Activated CD8-positive, alpha-beta memory T cell treated with anti-CD3 and anti-CD28 coated beads, Interleukin-2, amount 10 ng/mL, durations not matched to agents 7 days and 5 days (primary cell): ENCODE data around the gene KLHL36. TPM values are rescaled to one million over a fixed set of nuclear protein-coding genes. Genes with fewer than 3 reads are reported as not detected.

Experiments used
- ATAC-seq: fragments of 150-1000 bp; cut with Tn5 transposase; one replicate; pipeline ENCODE4 v1.10.0; 2021; ENCODE audit warnings: moderate library complexity
- CTCF ChIA-PET: fragments of 350-600 bp; sonication (Branson Sonifier 250); formaldehyde crosslinking; loops from one replicate; lab custom pipeline; 2021; ENCODE audit warnings: antibody characterized with exemption; lab: Charles Lee
- DNase-seq: peaks from one replicate; pipeline ENCODE4 v3.0.0-alpha.2; 2020
- H3K27ac Mint-ChIP-seq: one replicate; pipeline ENCODE4 v1.8.0; 2021; ENCODE audit warnings: mild to moderate bottlenecking, mixed read lengths
- H3K27me3 Mint-ChIP-seq: one replicate; pipeline ENCODE4 v1.8.0; 2021; ENCODE audit warnings: mixed read lengths
- H3K36me3 Mint-ChIP-seq: one replicate; pipeline ENCODE4 v1.8.0; 2021; ENCODE audit warnings: mild to moderate bottlenecking, mixed read lengths
- H3K4me1 Mint-ChIP-seq: one replicate; pipeline ENCODE4 v1.8.0; 2021; ENCODE audit warnings: mixed read lengths
- H3K4me3 Mint-ChIP-seq: one replicate; pipeline ENCODE4 v1.8.0; 2021; ENCODE audit warnings: mild to moderate bottlenecking, moderate library complexity, mixed read lengths
- H3K9me3 Mint-ChIP-seq: one replicate; pipeline ENCODE4 v1.8.0; 2022; ENCODE audit warnings: low read depth, mixed read lengths
- total RNA-seq, 2 experiments: library from RNA; stranded (reverse); gene quantifications; one replicate each; pipeline ENCODE4 v1.2.3, GENCODE V29; 2021

The KLHL36 gene
- total RNA-seq, 2 experiments from 2014 or later = 38.5 to 44.9 TPM

DNA sequence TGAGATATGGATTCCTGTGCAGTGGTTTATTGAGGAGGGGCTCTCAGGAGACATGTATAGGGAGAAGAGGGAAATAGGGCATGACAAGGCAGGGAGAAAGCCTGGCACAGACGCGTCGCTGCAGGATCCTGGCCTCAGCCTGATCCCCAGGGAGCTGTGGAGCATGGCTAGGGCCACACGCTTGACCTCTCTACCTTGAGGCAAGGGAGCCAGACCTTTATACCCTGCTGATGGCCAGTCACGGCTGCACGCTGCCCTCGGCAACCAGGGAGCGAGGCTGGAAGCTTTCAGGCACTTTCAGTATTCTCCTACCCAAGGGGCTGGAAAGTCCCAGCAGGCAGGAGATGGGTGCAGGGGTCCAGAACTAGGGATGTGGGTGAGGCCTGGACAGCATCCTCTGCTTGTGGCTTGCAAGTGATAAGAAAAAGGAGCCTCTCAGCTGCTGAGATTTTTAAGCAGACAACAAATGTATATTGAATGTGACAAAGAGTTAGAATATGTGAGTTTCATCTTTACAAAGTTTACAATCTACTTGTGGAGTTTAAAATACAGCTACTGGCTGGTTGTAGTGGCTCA, 10.0 kb upstream of the KLHL36 start:
- no peak overlapping the region for H3K4me3 Mint-ChIP-seq
- peaks cover 1% of the 10 kb centered on the region for H3K36me3 Mint-ChIP-seq
- DNase-seq (no peak), ATAC-seq (no peak)
- H3K9me3 Mint-ChIP-seq = no peaks in the 10 kb centered on the region
- H3K4me1 Mint-ChIP-seq = peaks cover 35% of the 10 kb centered on the region
- peaks cover 27% of the 10 kb centered on the region for H3K27me3 Mint-ChIP-seq
- no peak overlapping the region for H3K27ac Mint-ChIP-seq
- CTCF ChIA-PET = interaction anchor here (0.9 to 1.5 kb wide), 7 partner anchors 8 to 87 kb away, joined by 3 to 4 read pairs (median 3); partner anchors contain the start of gene KLHL36

DNA sequence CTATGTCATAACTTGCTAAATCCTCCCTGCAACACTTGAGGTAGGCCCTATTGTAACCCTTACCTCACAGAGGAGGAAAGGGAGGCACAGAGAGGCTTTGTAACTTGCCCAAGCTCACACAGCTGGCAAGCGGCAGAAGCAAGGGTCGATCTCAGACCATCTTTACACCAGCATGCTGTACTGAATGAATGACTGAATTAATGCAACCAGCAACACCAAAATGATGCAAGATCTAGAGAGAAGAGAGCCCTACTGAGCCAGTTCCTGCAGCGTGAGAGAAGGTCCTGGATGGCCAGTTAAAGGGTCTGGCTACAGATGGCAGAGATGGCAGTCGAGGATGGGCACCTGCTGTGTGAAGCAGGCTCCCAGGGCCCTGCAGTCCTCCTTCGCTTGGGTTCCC, 8.2 kb upstream of the KLHL36 start:
- DNase-seq (no peak), ATAC-seq (no peak)
- peaks cover 22% of the 10 kb centered on the region for H3K27me3 Mint-ChIP-seq
- no peaks in the 10 kb centered on the region for H3K9me3 Mint-ChIP-seq
- H3K27ac Mint-ChIP-seq = no peak overlapping the region
- CTCF ChIA-PET = no interaction called here
- H3K36me3 Mint-ChIP-seq = peaks cover 1% of the 10 kb centered on the region
- peaks cover 35% of the 10 kb centered on the region for H3K4me1 Mint-ChIP-seq
- no peak overlapping the region for H3K4me3 Mint-ChIP-seq

GRCh38 chr16:84641643-84642358, 6.5 kb upstream of the KLHL36 start:
- H3K4me3 Mint-ChIP-seq = no peak overlapping the region
- no peak for ATAC-seq
- CTCF ChIA-PET = interaction anchor here (0.7 to 2.7 kb wide), 5 partner anchors 12 to 97 kb away, joined by 3 to 10 read pairs (median 4); no protein-coding TSS in a partner anchor
- DNase-seq = no peak
- no peaks in the 10 kb centered on the region for H3K9me3 Mint-ChIP-seq
- no peak overlapping the region for H3K27ac Mint-ChIP-seq
- H3K36me3 Mint-ChIP-seq = peaks cover 1% of the 10 kb centered on the region
- H3K4me1 Mint-ChIP-seq = peaks cover 35% of the 10 kb centered on the region
- H3K27me3 Mint-ChIP-seq = peaks cover 27% of the 10 kb centered on the region

- ATAC-seq (no peak), DNase-seq (no peak)
- H3K36me3 Mint-ChIP-seq = peaks cover 1% of the 10 kb centered on the region
- H3K4me3 Mint-ChIP-seq = no peak overlapping the region
- CTCF ChIA-PET = interaction anchor here (2.7 kb wide), 1 partner anchor 20 kb away, joined by 10 read pairs; no protein-coding TSS in a partner anchor
- H3K9me3 Mint-ChIP-seq = no peaks in the 10 kb centered on the region
- no peak overlapping the region for H3K27ac Mint-ChIP-seq
- H3K4me1 Mint-ChIP-seq = peaks cover 35% of the 10 kb centered on the region
- peaks cover 29% of the 10 kb centered on the region for H3K27me3 Mint-ChIP-seq
Measured at GRCh38 chr16:84643180-84643583, 5.1 kb upstream of the KLHL36 start.

GRCh38 chr16:84643674-84644073, 4.6 kb upstream of the KLHL36 start:
- ATAC-seq (no peak), DNase-seq (no peak)
- no peak overlapping the region for H3K4me3 Mint-ChIP-seq
- CTCF ChIA-PET = interaction anchor here (2.7 kb wide), 2 partner anchors 21 kb away, joined by 10 read pairs; no protein-coding TSS in a partner anchor
- no peak overlapping the region for H3K27ac Mint-ChIP-seq
- H3K4me1 Mint-ChIP-seq = peaks cover 30% of the 10 kb centered on the region
- H3K36me3 Mint-ChIP-seq = peaks cover 1% of the 10 kb centered on the region
- no peaks in the 10 kb centered on the region for H3K9me3 Mint-ChIP-seq
- peaks cover 29% of the 10 kb centered on the region for H3K27me3 Mint-ChIP-seq

- Mint-ChIP-seq H3K27ac (peak overlapping the region; percentile 64), H3K9me3 (no peaks in the 10 kb centered on the region), H3K4me3 (peak overlapping the region; percentile 69), H3K4me1 (peaks cover 36% of the 10 kb centered on the region), H3K27me3 (peaks cover 25% of the 10 kb centered on the region), H3K36me3 (peaks cover 27% of the 10 kb centered on the region)
- DNase-seq (peak; percentile 61), ATAC-seq (peak; percentile 69)
- CTCF ChIA-PET = interaction anchor here (1.2 to 2.8 kb wide), 8 partner anchors 10 to 304 kb away, joined by 3 to 16 read pairs (median 4); no protein-coding TSS in a partner anchor
Measured at GRCh38 chr16:84648595-84649510, 542 bp downstream of the KLHL36 start.

GRCh38 chr16:84649511-84649861, 1.2 kb downstream of the KLHL36 start:
- Mint-ChIP-seq H3K4me1 (peaks cover 36% of the 10 kb centered on the region), H3K4me3 (peak overlapping the region; percentile 69), H3K9me3 (no peaks in the 10 kb centered on the region), H3K36me3 (peaks cover 27% of the 10 kb centered on the region), H3K27me3 (peaks cover 20% of the 10 kb centered on the region), H3K27ac (peak overlapping the region; percentile 64)
- CTCF ChIA-PET = interaction anchor here (1.2 to 2.8 kb wide), 4 partner anchors 23 to 143 kb away, joined by 4 to 16 read pairs (median 8); no protein-coding TSS in a partner anchor
- no peak for DNase-seq
- ATAC-seq = no peak

- H3K27me3 Mint-ChIP-seq = peaks cover 16% of the 10 kb centered on the region
- CTCF ChIA-PET = interaction anchor here (1.0 to 1.6 kb wide), 3 partner anchors 28 to 144 kb away, joined by 4 to 6 read pairs (median 4); no protein-coding TSS in a partner anchor
- DNase-seq (no peak), ATAC-seq (no peak)
- H3K4me3 Mint-ChIP-seq = peak overlapping the region; percentile 8
- no peak overlapping the region for H3K27ac Mint-ChIP-seq
- H3K36me3 Mint-ChIP-seq = peaks cover 27% of the 10 kb centered on the region
- H3K9me3 Mint-ChIP-seq = no peaks in the 10 kb centered on the region
- peaks cover 41% of the 10 kb centered on the region for H3K4me1 Mint-ChIP-seq
Measured at GRCh38 chr16:84650062-84650991, 2.0 kb downstream of the KLHL36 start.

DNA sequence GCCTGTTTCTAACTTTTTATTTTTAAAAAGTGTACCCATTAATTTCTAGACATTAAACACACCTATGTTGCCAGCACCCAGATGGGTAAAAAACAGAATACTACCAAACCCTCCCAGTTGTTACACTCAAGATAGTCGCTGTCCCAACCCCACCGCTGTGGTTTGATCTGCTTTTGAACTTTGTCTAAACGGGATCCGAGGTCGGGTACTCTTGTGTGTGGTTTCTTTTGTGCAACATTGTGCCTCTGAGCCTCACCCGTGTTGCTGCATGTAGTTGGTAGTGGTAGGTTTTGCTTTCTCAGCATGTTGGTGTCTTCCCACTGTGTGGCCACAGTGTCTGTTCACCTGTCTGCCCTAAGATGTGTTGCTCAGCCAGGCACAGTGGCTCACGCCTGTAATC, 4.3 kb downstream of the KLHL36 start:
- CTCF ChIA-PET = interaction anchor here (0.7 to 1.6 kb wide), 5 partner anchors 10 to 159 kb away, joined by 3 to 5 read pairs (median 3); no protein-coding TSS in a partner anchor

GRCh38 chr16:84654238-84654637, 5.9 kb downstream of the KLHL36 start:
- H3K27me3 Mint-ChIP-seq = no peaks in the 10 kb centered on the region
- peaks cover 51% of the 10 kb centered on the region for H3K36me3 Mint-ChIP-seq
- peaks cover 67% of the 10 kb centered on the region for H3K4me1 Mint-ChIP-seq
- CTCF ChIA-PET = interaction anchor here (1.6 kb wide), 1 partner anchor 18 kb away, joined by 5 read pairs; no protein-coding TSS in a partner anchor
- no peak overlapping the region for H3K27ac Mint-ChIP-seq
- no peak overlapping the region for H3K4me3 Mint-ChIP-seq
- DNase-seq = no peak
- no peak for ATAC-seq
- H3K9me3 Mint-ChIP-seq = no peaks in the 10 kb centered on the region

More for the DNA sequence above, 4.3 kb downstream of the KLHL36 start:
- peaks cover 38% of the 10 kb centered on the region for H3K36me3 Mint-ChIP-seq
- DNase-seq (peak; percentile 55), ATAC-seq (no peak)
- peaks cover 2% of the 10 kb centered on the region for H3K27me3 Mint-ChIP-seq
- H3K4me1 Mint-ChIP-seq = peaks cover 58% of the 10 kb centered on the region
- no peaks in the 10 kb centered on the region for H3K9me3 Mint-ChIP-seq
- no peak overlapping the region for H3K27ac Mint-ChIP-seq
- no peak overlapping the region for H3K4me3 Mint-ChIP-seq

- peaks cover 54% of the 10 kb centered on the region for H3K36me3 Mint-ChIP-seq
- CTCF ChIA-PET = interaction anchor here (0.7 kb wide), 1 partner anchor 9 kb away, joined by 3 read pairs; no protein-coding TSS in a partner anchor
- ATAC-seq = no peak
- H3K4me1 Mint-ChIP-seq = peaks cover 61% of the 10 kb centered on the region
- no peak for DNase-seq
- H3K27me3 Mint-ChIP-seq = no peaks in the 10 kb centered on the region
- no peak overlapping the region for H3K4me3 Mint-ChIP-seq
- H3K27ac Mint-ChIP-seq = no peak overlapping the region
- no peaks in the 10 kb centered on the region for H3K9me3 Mint-ChIP-seq
Measured at GRCh38 chr16:84654998-84655397, 6.7 kb downstream of the KLHL36 start.

DNA sequence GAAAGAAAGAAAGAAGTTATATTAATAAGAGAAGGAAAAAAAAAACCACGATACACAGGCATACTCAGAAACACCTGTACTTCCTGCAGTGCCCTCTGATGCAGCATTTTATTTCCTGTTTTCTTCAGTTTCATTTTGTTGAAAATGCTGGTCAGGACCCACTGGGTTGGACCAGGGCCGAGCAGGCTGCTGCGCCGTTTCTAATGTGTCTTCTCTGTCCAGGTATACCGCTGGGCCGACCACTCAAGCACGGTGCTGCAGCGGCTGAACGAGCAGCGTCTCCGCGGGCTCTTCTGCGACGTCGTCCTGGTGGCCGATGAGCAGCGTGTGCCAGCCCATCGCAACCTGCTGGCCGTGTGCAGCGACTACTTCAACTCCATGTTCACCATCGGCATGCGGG, 8.3 kb downstream of the KLHL36 start:
- Mint-ChIP-seq H3K4me3 (no peak overlapping the region), H3K9me3 (no peaks in the 10 kb centered on the region), H3K4me1 (peaks cover 53% of the 10 kb centered on the region), H3K36me3 (peaks cover 44% of the 10 kb centered on the region), H3K27ac (peak overlapping the region; percentile 72), H3K27me3 (no peaks in the 10 kb centered on the region)
- CTCF ChIA-PET = interaction anchor here (1.1 to 1.2 kb wide), 3 partner anchors 16 to 36 kb away, joined by 3 to 4 read pairs (median 3); no protein-coding TSS in a partner anchor
- DNase-seq = no peak
- ATAC-seq = peak; percentile 47
